CD8-positive, alpha-beta memory T cell (primary cell): ENCODE data around the gene ZNF33A. TPM values are rescaled to one million over a fixed set of nuclear protein-coding genes. Genes with fewer than 3 reads are reported as not detected.

Experiments
- polyA plus RNA-seq: library from polyadenylated mRNA; unstranded; fragments of 300-500 nt; fragmentation: Illumina TruSeq; gene quantifications from one replicate; pipeline ENCODE4 v1.2.3, GENCODE V29; 2021
- total RNA-seq, 2 experiments: library from RNA; stranded (reverse); gene quantifications; one replicate each; pipeline ENCODE4 v1.2.3, GENCODE V29; 2021

The ZNF33A gene
- total and polyA plus RNA-seq, 3 experiments from 2014 or later: 22.9 to 25.7 (median 24.1) TPM

Other genes starting within 250 kb of the ZNF33A start
- gene ZNF248, start 153.1 kb upstream of the ZNF33A start, total RNA-seq: 1 to 10 TPM; 5.8 to 6.8 TPM
- gene ZNF248, start 153.1 kb upstream of the ZNF33A start, polyA plus RNA-seq: 6.0 TPM
- 1 to 10 TPM; 4.6 to 5.9 TPM for gene ZNF25, start 34.0 kb upstream of the ZNF33A start, total RNA-seq
- 6.2 TPM for gene ZNF25, start 34.0 kb upstream of the ZNF33A start, polyA plus RNA-seq
- gene ZNF37A, start 83.7 kb downstream of the ZNF33A start, total RNA-seq: 10 to 100 TPM; 19.0 to 19.6 TPM
- 7.2 TPM for gene ZNF37A, start 83.7 kb downstream of the ZNF33A start, polyA plus RNA-seq